GM21786 (cell line): ENCODE measurements around the gene AEN.

ENCODE experiments used
- ATAC-seq: cut with Tn5 transposase; IDR thresholded peaks from one replicate; pipeline ENCODE4 v1.9.1; 2021; ENCODE audit not compliant: unreplicated experiment

AEN gene

GRCh38 chr15:88661761-88662556 is 40.8 kb downstream of the AEN start:
- no peak for ATAC-seq

GRCh38 chr15:88663141-88663621 is 42.0 kb downstream of the AEN start:
- ATAC-seq, result no peak

GRCh38 chr15:88664151-88664778 is 43.1 kb downstream of the AEN start:
- no peak for ATAC-seq

- ATAC-seq, result no peak
These were observed 53.5 kb downstream of the AEN start for GRCh38 chr15:88674661-88675060.

GRCh38 chr15:88678755-88679154 is 57.6 kb downstream of the AEN start:
- no peak for ATAC-seq

- ATAC-seq, result no peak
These were observed 59.3 kb downstream of the AEN start for GRCh38 chr15:88680241-88681001.

GRCh38 chr15:88681610-88682221 is 60.6 kb downstream of the AEN start:
- no peak for ATAC-seq
